B cell (primary cell): ENCODE data around the gene MYOM3. TPM values are rescaled to one million over a fixed set of nuclear protein-coding genes. Genes with fewer than 3 reads are reported as not detected.
"Not testable (repeated sequence)": the region's sequence is repeated elsewhere in the genome, so short reads cannot be mapped to it uniquely, and the experiment has no call there.

Experiments
- ATAC-seq: fragments of 200-7000 bp; cut with Tn5 transposase; one replicate; pipeline ENCODE4 v1.10.0; 2021; ENCODE audit warnings: low read depth, mild to moderate bottlenecking, moderate number of reproducible peaks, moderate library complexity
- CTCF ChIA-PET: fragments of 350-600 bp; sonication (Branson Sonifier 250); formaldehyde crosslinking; loops from one replicate; lab custom pipeline; 2021; ENCODE audit warnings: antibody characterized with exemption, inconsistent platforms; lab: Charles Lee
- POLR2A ChIA-PET: fragments of 350-600 bp; sonication (Branson Sonifier 250); formaldehyde crosslinking; loops from one replicate; lab custom pipeline; 2021; ENCODE audit warnings: antibody characterized with exemption; lab: Charles Lee
- DNase-seq: peaks from one replicate; pipeline ENCODE4 v3.0.0; 2013
- H2AFZ ChIP-seq: 2 replicates; pipeline ENCODE4 v1.6.1; 2012; ENCODE audit warnings: mild to moderate bottlenecking, low read depth, low read length; ENCODE audit not compliant: insufficient read depth, poor library complexity, severe bottlenecking
- H3K27ac ChIP-seq, 2 donors: 1 replicate in 1 of 2; 2 replicates in 1 of 2; pipeline ENCODE4 v1.5.1; 2012 to 2013; ENCODE audit warnings: low read length in 2 of 2, mild to moderate bottlenecking in 2 of 2, moderate library complexity in 1 of 2
- H3K27me3 ChIP-seq, 4 experiments: fragments of 200-600 bp in 1 of 4; sonication (generic) in 1 of 4; replicated peaks in 1 of 4; 1 replicate in 2 of 4; 2 replicates in 2 of 4; pipeline versions ENCODE4 v1.6.1 to v1.7.0; 2013 to 2016; ENCODE audit warnings: low read length in 3 of 4, mild to moderate bottlenecking in 2 of 4, mixed read lengths in 1 of 4, moderate library complexity in 1 of 4; ENCODE audit not compliant: insufficient read depth in 4 of 4, control insufficient read depth in 3 of 4; ENCODE audit errors: control extremely low read depth in 1 of 4
- H3K36me3 ChIP-seq, 2 experiments: replicated peaks in 1 of 2; 1 replicate in 1 of 2; 2 replicates in 1 of 2; pipeline versions ENCODE4 v1.6.1 to v1.7.1; 2013; ENCODE audit warnings: low read length in 1 of 2; ENCODE audit not compliant: insufficient read depth in 2 of 2, control insufficient read depth in 1 of 2; ENCODE audit errors: control extremely low read depth in 1 of 2, extremely low read depth in 1 of 2
- H3K4me1 ChIP-seq, 2 donors: fragments of 200-600 bp in 1 of 2; sonication (generic) in 1 of 2; 1 replicate in 1 of 2; 2 replicates in 1 of 2; pipeline versions ENCODE4 v1.5.1 to v1.6.1; 2013 to 2017; ENCODE audit warnings: low read length in 2 of 2; ENCODE audit not compliant: control insufficient read depth in 2 of 2, insufficient read depth in 2 of 2
- H3K4me2 ChIP-seq: replicated peaks from 2 replicates; pipeline ENCODE3; 2012; ENCODE audit warnings: mild to moderate bottlenecking, low read depth, low read length; ENCODE audit not compliant: poor library complexity, severe bottlenecking
- H3K4me3 ChIP-seq, 5 experiments: fragments of 200-600 bp in 1 of 5; sonication (generic) in 1 of 5; 1 replicate in 3 of 5; 2 replicates in 2 of 5; pipeline versions ENCODE4 v1.5.1 to v1.7.0; 2011 to 2016; ENCODE audit warnings: low read length in 4 of 5, mild to moderate bottlenecking in 4 of 5, low read depth in 2 of 5, control low read depth in 1 of 5, moderate library complexity in 1 of 5; ENCODE audit not compliant: insufficient read depth in 1 of 5; ENCODE audit errors: control extremely low read depth in 1 of 5, extremely low read depth in 1 of 5
- H3K79me2 ChIP-seq: fragments of 200-600 bp; sonication (generic); one replicate; pipeline ENCODE4 v1.6.0; 2016; ENCODE audit warnings: low read length; ENCODE audit not compliant: control insufficient read depth, insufficient read depth
- H3K9ac ChIP-seq: fragments of 200-600 bp; sonication (generic); 2 replicates; pipeline ENCODE4 v1.6.1; 2017; ENCODE audit warnings: mild to moderate bottlenecking, low read length, moderate library complexity
- H3K9me3 ChIP-seq, 3 donors: one replicate each; pipeline versions ENCODE4 v1.6.1 to v1.7.1; 2013; ENCODE audit warnings: low read length in 2 of 3; ENCODE audit not compliant: control insufficient read depth in 2 of 3, insufficient read depth in 1 of 3; ENCODE audit errors: control extremely low read depth in 1 of 3
- H4K20me1 ChIP-seq: 2 replicates; pipeline ENCODE4 v1.6.0; 2012; ENCODE audit warnings: mild to moderate bottlenecking, low read length; ENCODE audit not compliant: insufficient read depth, control insufficient read depth, poor library complexity, severe bottlenecking
- H3K27ac Mint-ChIP-seq: one replicate; pipeline ENCODE4 v1.8.0; 2021; ENCODE audit warnings: mixed read lengths
- H3K27me3 Mint-ChIP-seq: one replicate; pipeline ENCODE4 v1.8.0; 2021; ENCODE audit warnings: mixed read lengths
- H3K4me1 Mint-ChIP-seq: one replicate; pipeline ENCODE4 v1.8.0; 2021; ENCODE audit warnings: mixed read lengths
- H3K4me3 Mint-ChIP-seq: one replicate; pipeline ENCODE4 v1.8.0; 2021; ENCODE audit warnings: mixed read lengths
- H3K9me3 Mint-ChIP-seq: one replicate; pipeline ENCODE4 v1.8.0; 2022; ENCODE audit warnings: mixed read lengths; ENCODE audit not compliant: insufficient read depth
- EZH2 ChIP-seq: IDR thresholded peaks from 2 replicates; pipeline ENCODE4 v1.6.1; 2012; ENCODE audit warnings: borderline replicate concordance, low read depth, mild to moderate bottlenecking, moderate library complexity, low read length; ENCODE audit not compliant: insufficient read depth, poor library complexity, severe bottlenecking
- WGBS: methylation state at CpG from one replicate; pipeline ENCODE4 v1.1.5; 2013; ENCODE audit warnings: missing lambda C conversion rate; ENCODE audit not compliant: insufficient coverage; 5-methylcytosine and 5-hydroxymethylcytosine counted together
- intact Hi-C: fragments of 100-400 bp; cut with micrococcal nuclease; formaldehyde crosslinking; loops from one replicate; pipeline ENCODE4 v1.10.0; 2022
- polyA plus RNA-seq: library from polyadenylated mRNA; depleted of rRNA; stranded (reverse); fragments of >200 nt; gene quantifications from 2 replicates; pipeline ENCODE4 v1.2.3, GENCODE V29; 2012
- total RNA-seq, 2 donors: library from RNA; stranded (reverse); fragments of 120-200 nt in 1 of 2; gene quantifications; 1 replicate in 1 of 2; 2 replicates in 1 of 2; pipeline versions ENCODE4 v1.2.3 to v1.2.4, GENCODE V29; 2013 to 2022
- TF ChIP-seq, protein P1 (sequence below): fragments of 200-600 bp; IDR thresholded peaks from one replicate; pipeline ENCODE4 v1.8.0; 2022; ENCODE audit warnings: antibody characterized with exemption, mild to moderate bottlenecking

Gene MYOM3
- total and polyA plus RNA-seq, 2 donors (not counting 1 experiment from before 2014, with no cell fraction given): not detected

DNA sequence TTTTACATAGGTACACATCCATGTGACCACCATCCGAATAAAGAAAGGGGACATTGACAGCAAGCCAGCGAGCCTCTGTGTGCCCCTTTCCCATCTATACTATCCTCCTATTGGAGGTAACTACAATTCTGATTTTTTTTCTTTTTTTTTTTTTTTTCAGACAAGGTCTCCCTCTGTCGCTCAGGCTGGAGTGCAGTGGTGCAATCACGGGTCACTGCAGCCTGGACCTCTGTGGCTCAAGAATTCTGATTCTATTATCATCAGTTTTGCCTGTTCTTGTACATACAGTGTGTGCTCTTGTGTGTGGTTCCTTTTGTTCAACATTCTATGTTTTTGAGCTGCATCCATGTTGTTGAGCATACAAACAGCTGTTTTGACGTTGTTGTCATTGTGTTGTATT, 75.8 kb downstream of the MYOM3 start:
- 100% methylated on average over 1 of the region's 5 CpGs for WGBS
- Mint-ChIP-seq H3K27me3 (peaks cover 8% of the 10 kb centered on the region), H3K4me1 (no peaks in the 10 kb centered on the region), H3K27ac (no peak overlapping the region), H3K4me3 (no peak overlapping the region), H3K9me3 (no peaks in the 10 kb centered on the region)
- DNase-seq (no peak), ATAC-seq (no peak)
- no peaks in the 10 kb centered on the region for H4K20me1 ChIP-seq
- H2AFZ ChIP-seq: no peak overlapping the region
- H3K9ac ChIP-seq: no peak overlapping the region
- no peaks in the 10 kb centered on the region for H3K36me3 ChIP-seq
- H3K4me3 ChIP-seq: no peak overlapping the region
- no peaks in the 10 kb centered on the region for H3K27me3 ChIP-seq
- H3K27ac ChIP-seq: no peak overlapping the region
- TF ChIP-seq, protein P1, sequence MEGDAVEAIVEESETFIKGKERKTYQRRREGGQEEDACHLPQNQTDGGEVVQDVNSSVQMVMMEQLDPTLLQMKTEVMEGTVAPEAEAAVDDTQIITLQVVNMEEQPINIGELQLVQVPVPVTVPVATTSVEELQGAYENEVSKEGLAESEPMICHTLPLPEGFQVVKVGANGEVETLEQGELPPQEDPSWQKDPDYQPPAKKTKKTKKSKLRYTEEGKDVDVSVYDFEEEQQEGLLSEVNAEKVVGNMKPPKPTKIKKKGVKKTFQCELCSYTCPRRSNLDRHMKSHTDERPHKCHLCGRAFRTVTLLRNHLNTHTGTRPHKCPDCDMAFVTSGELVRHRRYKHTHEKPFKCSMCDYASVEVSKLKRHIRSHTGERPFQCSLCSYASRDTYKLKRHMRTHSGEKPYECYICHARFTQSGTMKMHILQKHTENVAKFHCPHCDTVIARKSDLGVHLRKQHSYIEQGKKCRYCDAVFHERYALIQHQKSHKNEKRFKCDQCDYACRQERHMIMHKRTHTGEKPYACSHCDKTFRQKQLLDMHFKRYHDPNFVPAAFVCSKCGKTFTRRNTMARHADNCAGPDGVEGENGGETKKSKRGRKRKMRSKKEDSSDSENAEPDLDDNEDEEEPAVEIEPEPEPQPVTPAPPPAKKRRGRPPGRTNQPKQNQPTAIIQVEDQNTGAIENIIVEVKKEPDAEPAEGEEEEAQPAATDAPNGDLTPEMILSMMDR: no peak
- no peak for TF ChIP-seq EZH2
- no peak overlapping the region for H3K4me2 ChIP-seq
- CTCF ChIA-PET: no interaction called here
- H3K9me3 ChIP-seq: no peaks in the 10 kb centered on the region
- no peaks in the 10 kb centered on the region for H3K79me2 ChIP-seq
- no peaks in the 10 kb centered on the region for H3K4me1 ChIP-seq
- intact Hi-C loops: no loop called here
- POLR2A ChIA-PET: no interaction called here

GRCh38 chr1:24032981-24033380, 79.0 kb downstream of the MYOM3 start:
- Histone ChIP-seq H3K9me3 (no peaks in the 10 kb centered on the region), H3K4me3 (no peak overlapping the region), H3K9ac (no peak overlapping the region), H2AFZ (no peak overlapping the region), H4K20me1 (no peaks in the 10 kb centered on the region), H3K4me1 (no peaks in the 10 kb centered on the region), H3K27ac (no peak overlapping the region), H3K4me2 (no peak overlapping the region), H3K79me2 (no peaks in the 10 kb centered on the region), H3K36me3 (no peaks in the 10 kb centered on the region), H3K27me3 (no peaks in the 10 kb centered on the region)
- no peaks in the 10 kb centered on the region for H3K9me3 Mint-ChIP-seq
- H3K4me1 Mint-ChIP-seq: no peaks in the 10 kb centered on the region
- H3K4me3 Mint-ChIP-seq: no peak overlapping the region
- DNase-seq: no peak
- CTCF ChIA-PET: no interaction called here
- peaks cover 8% of the 10 kb centered on the region for H3K27me3 Mint-ChIP-seq
- TF ChIP-seq EZH2: no peak
- TF ChIP-seq, protein P1: no peak
- POLR2A ChIA-PET: no interaction called here
- H3K27ac Mint-ChIP-seq: no peak overlapping the region
- intact Hi-C loops: no loop called here
- no peak for ATAC-seq
- WGBS: no CpG with 5 or more reads among the region's 5 CpGs

DNA sequence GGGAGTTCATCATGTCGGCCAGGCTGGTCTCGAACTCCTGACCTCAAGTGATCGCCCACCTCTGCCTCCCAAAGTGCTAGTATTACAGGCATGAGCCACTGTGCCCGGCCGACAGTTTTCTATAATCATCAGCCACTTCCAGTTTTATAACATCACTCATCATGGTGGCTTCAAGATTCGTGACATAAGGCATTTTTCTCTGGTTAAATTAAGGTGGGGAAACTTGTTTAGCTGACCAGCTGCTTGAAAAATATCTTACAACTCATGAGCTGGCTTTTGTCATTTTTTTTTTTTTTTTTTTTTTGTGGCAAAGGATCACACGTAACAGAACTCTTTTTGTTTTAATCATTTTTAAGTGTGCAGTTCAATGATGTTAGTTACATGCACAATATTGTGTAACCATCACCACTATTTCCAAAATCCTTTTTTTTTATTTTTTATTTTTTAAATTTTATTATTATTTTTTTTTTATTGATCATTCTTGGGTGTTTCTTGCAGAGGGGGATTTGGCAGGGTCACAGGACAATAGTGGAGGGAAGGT, 80.9 kb downstream of the MYOM3 start:
- H2AFZ ChIP-seq, H4K20me1 ChIP-seq, H3K27me3 Mint-ChIP-seq, ATAC-seq, H3K27ac ChIP-seq, H3K9me3 Mint-ChIP-seq, H3K27ac Mint-ChIP-seq, H3K4me2 ChIP-seq, H3K27me3 ChIP-seq, H3K4me3 Mint-ChIP-seq, intact Hi-C loops, POLR2A ChIA-PET, H3K36me3 ChIP-seq, H3K4me1 ChIP-seq, H3K4me1 Mint-ChIP-seq, H3K79me2 ChIP-seq, H3K9ac ChIP-seq, H3K4me3 ChIP-seq, H3K9me3 ChIP-seq, DNase-seq: not testable (repeated sequence)
- CTCF ChIA-PET: interaction anchor here (2.5 kb wide), 1 partner anchor 221 kb away, joined by 13 read pairs; no protein-coding TSS in a partner anchor
- WGBS: no CpG with 5 or more reads among the region's 7 CpGs
